SK-N-SH treated with all-trans-retinoic acid at 6 μM for 48 hours (cell line): Measurements from ENCODE around the gene GRIK5.

Experiments
- OSR1 ChIP-seq: fragments of 250-450 bp; sonication (Bioruptor Pico); IDR thresholded peaks from 2 replicates; pipeline ENCODE4 v1.8.0; 2022; ENCODE audit warnings: moderate library complexity, mild to moderate bottlenecking, inconsistent platforms
- RARB ChIP-seq: fragments of 250-450 bp; sonication (Bioruptor Pico); IDR thresholded peaks from 2 replicates; pipeline ENCODE4 v1.8.0; 2021; ENCODE audit warnings: mild to moderate bottlenecking, moderate library complexity
- TOX ChIP-seq: fragments of 250-450 bp; sonication (Bioruptor Pico); IDR thresholded peaks from 2 replicates; pipeline ENCODE4 v1.8.0; 2021; ENCODE audit warnings: mild to moderate bottlenecking, moderate library complexity, borderline replicate concordance
- ZFP3 ChIP-seq: fragments of 250-450 bp; sonication (Bioruptor Pico); IDR thresholded peaks from 2 replicates; pipeline ENCODE4 v1.5.0; 2020; ENCODE audit warnings: mild to moderate bottlenecking, moderate library complexity
- ZNF70 ChIP-seq: fragments of 450-650 bp; formaldehyde crosslinking; IDR thresholded peaks from 2 replicates; pipeline ENCODE4 v1.5.0; 2020; ENCODE audit warnings: mild to moderate bottlenecking, moderate library complexity

DNA sequence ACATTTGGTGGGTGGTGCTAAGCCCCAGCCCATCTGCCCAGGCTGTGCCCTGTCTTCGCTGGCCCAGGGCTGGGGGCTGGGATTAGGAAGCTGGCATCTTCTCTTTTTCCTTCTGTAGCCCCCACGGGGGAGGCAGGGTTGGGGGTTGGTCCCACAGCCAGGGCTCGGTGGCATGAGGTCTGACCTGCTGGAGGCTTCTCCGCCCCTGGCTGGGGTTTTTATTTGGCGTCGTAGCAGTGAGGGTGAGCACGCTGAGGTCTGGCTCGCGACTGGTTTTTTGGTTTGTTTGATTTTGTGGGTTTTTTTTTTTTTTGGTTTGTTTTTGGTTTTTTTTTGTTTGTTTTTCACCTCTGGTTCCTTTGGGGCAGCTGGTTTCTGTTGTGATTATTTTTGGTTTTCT, 20.7 kb upstream of the GRIK5 start:
- TF ChIP-seq ZFP3 (CRISPR knock-in tag) (no peak), RARB (CRISPR knock-in tag) (no peak), TOX (CRISPR knock-in tag) (no peak), OSR1 (no peak), ZNF70 (CRISPR knock-in tag) (no peak)
